Peyer's patch (tissue), 4 donors: ENCODE data around the gene MBD3L3. TPM values are rescaled to one million over a fixed set of nuclear protein-coding genes. Genes with fewer than 3 reads are reported as not detected.

Source experiments
- DNase-seq, 3 donors: peaks; one replicate each; pipeline ENCODE4 v3.0.0-alpha.2; 2017 to 2019
- H3K27ac ChIP-seq, 4 donors: fragments of 200-600 bp; sonication (generic); one replicate each; pipeline ENCODE4 v1.5.1; 2016 to 2019
- H3K27me3 ChIP-seq, 2 donors: fragments of 200-600 bp; sonication (generic); one replicate each; pipeline ENCODE4 v1.5.1; 2019
- H3K36me3 ChIP-seq, 3 donors: fragments of 200-600 bp; sonication (generic); one replicate each; pipeline ENCODE4 v1.5.1; 2016 to 2019
- H3K4me1 ChIP-seq, 4 donors: fragments of 200-600 bp; sonication (generic); one replicate each; pipeline ENCODE4 v1.5.1; 2016 to 2019
- H3K4me3 ChIP-seq, 4 donors: fragments of 200-600 bp; sonication (generic); 1 replicate in 3 of 4; 2 replicates in 1 of 4; pipeline ENCODE4 v1.5.1; 2016 to 2019; ENCODE audit warnings: mild to moderate bottlenecking in 1 of 4
- H3K9me3 ChIP-seq, 4 donors: fragments of 200-600 bp; sonication (generic); one replicate each; pipeline ENCODE4 v1.5.1; 2016 to 2019; ENCODE audit warnings: mild to moderate bottlenecking in 1 of 4
- CTCF ChIP-seq, 6 experiments: fragments of 450-650 bp in 4 of 6; fragments of 200-600 bp in 2 of 6; sonication (generic) in 1 of 6; IDR thresholded peaks; one replicate each; pipeline ENCODE4 v1.5.1; 2017 to 2019; ENCODE audit warnings: antibody characterized with exemption in 6 of 6, mild to moderate bottlenecking in 3 of 6, moderate library complexity in 1 of 6
- POLR2A ChIP-seq, 2 donors: fragments of 450-650 bp; IDR thresholded peaks; one replicate each; pipeline ENCODE4 v1.5.1; 2017; ENCODE audit warnings: antibody characterized with exemption in 2 of 2, mild to moderate bottlenecking in 2 of 2, moderate library complexity in 2 of 2
- total RNA-seq, 4 donors: library from RNA; depleted of rRNA; stranded (reverse); fragments of >200 nt; gene quantifications; one replicate each; pipeline ENCODE4 v1.1.0, GENCODE V29; 2016

Gene MBD3L3
- total RNA-seq, 4 donors from 2014 or later = not detected

GRCh38 chr19:7098701-7099596 is 40.5 kb upstream of the MBD3L3 start:
- peaks cover 0 to 12% (median 4%) of the 10 kb centered on the region in 4 donors for H3K9me3 ChIP-seq
- peak overlapping the region; percentile 81 to 96 (median 89) for H3K27ac ChIP-seq
- no peaks in the 10 kb centered on the region for H3K27me3 ChIP-seq
- peak; percentile 82 to 96 (median 95) for DNase-seq
- peak in 1 of 6 experiments; percentile 2 for TF ChIP-seq CTCF (IDR thresholded peaks at IDR 0.05)
- peak; percentile 31 to 40 for TF ChIP-seq POLR2A (IDR thresholded peaks at IDR 0.05)
- H3K36me3 ChIP-seq = no peaks in the 10 kb centered on the region
- peak overlapping the region; percentile 63 to 76 (median 65) for H3K4me3 ChIP-seq
- H3K4me1 ChIP-seq = peaks cover 0 to 6% (median 0%) of the 10 kb centered on the region in 4 donors

- TF ChIP-seq CTCF (IDR thresholded peaks at IDR 0.05) (no peak), POLR2A (IDR thresholded peaks at IDR 0.05) (no peak)
- H3K27ac ChIP-seq = no peak overlapping the region
- no peaks in the 10 kb centered on the region for H3K27me3 ChIP-seq
- H3K36me3 ChIP-seq = no peaks in the 10 kb centered on the region
- DNase-seq = no peak
- H3K4me3 ChIP-seq = no peak overlapping the region
- peaks cover 0 to 14% (median 7%) of the 10 kb centered on the region in 4 donors for H3K9me3 ChIP-seq
- H3K4me1 ChIP-seq = peaks cover 0 to 6% (median 0%) of the 10 kb centered on the region in 4 donors
Measured at GRCh38 chr19:7098096-7098495, 39.6 kb upstream of the MBD3L3 start.

GRCh38 chr19:7088999-7089398 is 30.5 kb upstream of the MBD3L3 start:
- Histone ChIP-seq H3K4me3 (no peak overlapping the region), H3K4me1 (no peaks in the 10 kb centered on the region), H3K27ac (no peak overlapping the region), H3K9me3 (peaks cover 0 to 63% (median 31%) of the 10 kb centered on the region in 4 donors), H3K27me3 (no peaks in the 10 kb centered on the region), H3K36me3 (peaks cover 0 to 17% (median 0%) of the 10 kb centered on the region in 3 donors)
- no peak for DNase-seq
- TF ChIP-seq POLR2A (IDR thresholded peaks at IDR 0.05) (no peak), CTCF (IDR thresholded peaks at IDR 0.05) (no peak)

- H3K27me3 ChIP-seq = no peaks in the 10 kb centered on the region
- no peak overlapping the region for H3K27ac ChIP-seq
- H3K36me3 ChIP-seq = peaks cover 17 to 72% (median 32%) of the 10 kb centered on the region in 3 donors
- no peak for TF ChIP-seq POLR2A (IDR thresholded peaks at IDR 0.05)
- TF ChIP-seq CTCF (IDR thresholded peaks at IDR 0.05) = no peak
- H3K9me3 ChIP-seq = peaks cover 0 to 99% (median 53%) of the 10 kb centered on the region in 4 donors
- no peaks in the 10 kb centered on the region for H3K4me1 ChIP-seq
- DNase-seq = no peak
- H3K4me3 ChIP-seq = no peak overlapping the region
Measured at GRCh38 chr19:7083076-7083956, 24.8 kb upstream of the MBD3L3 start.

GRCh38 chr19:7078008-7078407 is 19.5 kb upstream of the MBD3L3 start:
- Histone ChIP-seq H3K27me3 (no peaks in the 10 kb centered on the region), H3K4me1 (no peaks in the 10 kb centered on the region), H3K9me3 (peaks cover 0 to 70% (median 36%) of the 10 kb centered on the region in 4 donors), H3K27ac (no peak overlapping the region), H3K36me3 (peaks cover 21 to 100% (median 46%) of the 10 kb centered on the region in 3 donors), H3K4me3 (no peak overlapping the region)
- TF ChIP-seq CTCF (IDR thresholded peaks at IDR 0.05) (no peak), POLR2A (IDR thresholded peaks at IDR 0.05) (no peak)
- no peak for DNase-seq
